Coronary artery (tissue), 2 donors: Measurements from ENCODE around the gene ILK.

Experiments
- DNase-seq: peaks from one replicate; pipeline ENCODE4 v3.0.0-alpha.2; 2017; ENCODE audit warnings: low spot score
- H3K27ac ChIP-seq, 2 donors: fragments of 200-600 bp; sonication (generic); one replicate each; pipeline ENCODE4 v1.5.1; 2016 to 2019
- H3K4me3 ChIP-seq: fragments of 200-600 bp; sonication (generic); 2 replicates; pipeline ENCODE4 v1.5.1; 2016; ENCODE audit warnings: mild to moderate bottlenecking, moderate library complexity
- TF ChIP-seq, protein P1 (sequence below): fragments of 200-600 bp; sonication (generic); IDR thresholded peaks from one replicate; pipeline ENCODE4 v1.5.1; 2019; ENCODE audit warnings: antibody characterized with exemption

Gene ILK

DNA sequence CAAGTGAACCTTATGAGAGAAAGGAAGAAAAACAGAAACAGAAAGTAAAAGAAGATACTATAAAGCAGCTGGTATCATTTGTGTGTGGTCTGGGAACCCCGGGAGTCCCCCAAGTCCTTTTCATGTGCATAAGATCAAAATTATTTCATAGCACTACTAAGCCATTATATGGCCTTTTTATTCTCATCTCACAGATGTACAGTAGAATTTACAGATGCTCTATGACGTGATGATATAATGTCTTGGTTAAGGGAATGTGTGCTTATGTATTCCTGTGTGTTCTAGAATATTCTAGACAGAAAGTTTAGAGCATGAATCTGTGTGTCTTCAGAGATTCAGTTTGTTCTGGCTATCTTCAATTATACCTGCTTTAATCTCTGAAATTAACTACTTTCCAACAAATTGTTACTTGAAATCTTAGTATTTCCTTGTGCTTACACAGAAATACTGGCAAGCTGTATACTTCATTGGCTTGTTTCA, 24.2 kb downstream of the ILK start:
- TF ChIP-seq, protein P1, sequence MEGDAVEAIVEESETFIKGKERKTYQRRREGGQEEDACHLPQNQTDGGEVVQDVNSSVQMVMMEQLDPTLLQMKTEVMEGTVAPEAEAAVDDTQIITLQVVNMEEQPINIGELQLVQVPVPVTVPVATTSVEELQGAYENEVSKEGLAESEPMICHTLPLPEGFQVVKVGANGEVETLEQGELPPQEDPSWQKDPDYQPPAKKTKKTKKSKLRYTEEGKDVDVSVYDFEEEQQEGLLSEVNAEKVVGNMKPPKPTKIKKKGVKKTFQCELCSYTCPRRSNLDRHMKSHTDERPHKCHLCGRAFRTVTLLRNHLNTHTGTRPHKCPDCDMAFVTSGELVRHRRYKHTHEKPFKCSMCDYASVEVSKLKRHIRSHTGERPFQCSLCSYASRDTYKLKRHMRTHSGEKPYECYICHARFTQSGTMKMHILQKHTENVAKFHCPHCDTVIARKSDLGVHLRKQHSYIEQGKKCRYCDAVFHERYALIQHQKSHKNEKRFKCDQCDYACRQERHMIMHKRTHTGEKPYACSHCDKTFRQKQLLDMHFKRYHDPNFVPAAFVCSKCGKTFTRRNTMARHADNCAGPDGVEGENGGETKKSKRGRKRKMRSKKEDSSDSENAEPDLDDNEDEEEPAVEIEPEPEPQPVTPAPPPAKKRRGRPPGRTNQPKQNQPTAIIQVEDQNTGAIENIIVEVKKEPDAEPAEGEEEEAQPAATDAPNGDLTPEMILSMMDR = no peak
- no peak overlapping the region for H3K27ac ChIP-seq

DNA sequence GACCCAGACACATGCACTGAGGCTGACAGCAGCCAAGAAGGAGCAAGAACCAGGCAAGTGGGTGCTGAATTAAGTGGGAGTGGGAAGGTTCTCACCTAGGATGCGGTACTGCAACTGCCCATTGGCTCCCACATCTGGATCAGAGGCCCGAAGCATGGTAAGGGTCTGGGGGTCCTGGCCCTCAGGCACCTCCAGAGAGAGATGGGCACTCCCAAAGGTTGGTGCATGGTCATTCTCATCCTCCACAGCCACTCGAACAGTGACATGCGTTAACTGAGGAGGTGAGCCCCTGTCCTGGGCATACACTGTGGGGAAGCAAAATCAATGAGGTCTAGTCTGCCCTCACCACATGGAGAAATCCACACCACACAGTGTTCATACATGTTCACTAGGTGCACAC, 25.0 kb downstream of the ILK start:
- Histone ChIP-seq H3K4me3 (no peak overlapping the region), H3K27ac (no peak overlapping the region)
- no peak for DNase-seq
- TF ChIP-seq, protein P1 = no peak

More for the DNA sequence above, 24.2 kb downstream of the ILK start:
- no peak for DNase-seq
- H3K4me3 ChIP-seq = no peak overlapping the region

GRCh38 chr11:6629573-6629891, 26.0 kb downstream of the ILK start:
- Histone ChIP-seq H3K4me3 (no peak overlapping the region), H3K27ac (no peak overlapping the region)
- TF ChIP-seq, protein P1 = no peak
- no peak for DNase-seq

DNA sequence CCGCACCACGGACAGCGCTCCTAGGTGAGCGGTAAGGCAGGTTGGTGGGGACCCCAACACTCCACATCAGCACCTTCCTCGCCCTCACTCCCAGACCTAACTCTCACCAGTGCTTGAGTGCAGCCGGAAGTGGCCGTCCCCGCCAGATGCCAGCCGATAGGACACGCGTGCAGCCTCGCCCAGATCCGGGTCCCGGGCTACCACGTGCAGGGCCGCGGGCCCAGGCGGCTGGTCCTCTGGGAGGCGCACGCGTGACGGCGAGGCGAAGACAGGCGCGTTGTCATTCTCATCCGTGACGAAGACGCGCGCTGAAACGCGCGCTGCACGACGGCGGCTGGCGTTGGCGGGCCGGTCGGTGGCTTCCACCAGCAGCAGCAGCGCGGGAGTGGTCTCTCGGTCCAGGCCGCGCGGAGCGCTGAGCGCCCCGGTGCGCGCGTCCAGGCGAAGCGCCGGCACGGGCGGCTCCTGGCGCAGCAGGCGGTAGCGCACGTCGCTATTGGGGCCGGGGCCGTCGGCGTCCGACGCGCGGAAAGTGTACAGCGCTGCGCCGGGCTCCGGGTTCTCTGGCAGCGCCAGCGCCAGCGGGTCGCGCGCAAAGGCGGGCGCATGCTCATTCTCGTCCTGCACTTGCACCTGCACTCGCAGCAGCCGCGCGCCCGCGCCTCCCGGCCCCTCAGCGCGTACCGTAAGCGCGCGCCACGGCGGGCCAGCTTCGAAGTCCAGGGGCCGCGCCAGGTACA, 26.5 kb downstream of the ILK start:
- TF ChIP-seq, protein P1 = no peak
- DNase-seq = no peak
- H3K4me3 ChIP-seq = no peak overlapping the region
- H3K27ac ChIP-seq = no peak overlapping the region

- H3K27ac ChIP-seq = no peak overlapping the region
- TF ChIP-seq, protein P1 = no peak
- no peak for DNase-seq
- no peak overlapping the region for H3K4me3 ChIP-seq
Observed at GRCh38 chr11:6630632-6631291, 27.2 kb downstream of the ILK start.

- Histone ChIP-seq H3K4me3 (no peak overlapping the region), H3K27ac (no peak overlapping the region)
- no peak for DNase-seq
- TF ChIP-seq, protein P1 = no peak
Observed at GRCh38 chr11:6631361-6631890, 27.9 kb downstream of the ILK start.
